ENCODE measurements around the gene GALNTL6.

The GALNTL6 gene

DNA sequence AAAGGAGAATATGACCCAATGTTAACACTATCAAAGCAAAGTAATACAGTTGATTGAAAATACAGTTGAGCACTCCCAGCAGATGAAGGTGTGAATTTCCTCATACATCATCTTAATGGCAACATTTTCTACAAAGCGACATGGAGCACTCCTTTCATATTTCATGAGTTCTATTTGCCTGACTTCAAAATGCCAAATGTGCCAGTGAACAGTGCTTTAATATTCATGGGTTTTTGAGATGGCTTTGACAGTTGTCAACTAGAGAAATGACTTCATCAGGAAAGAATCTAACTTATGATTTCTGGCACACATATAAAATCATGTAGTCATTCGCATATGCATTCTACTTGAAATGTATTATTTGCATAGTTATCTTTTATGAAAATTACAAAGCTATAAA lies 222.4 kb downstream of the GALNTL6 start:
- no peaks in the 10 kb centered on the region for H4K20me1 ChIP-seq (ENCODE audit: insufficient read depth, low read length, poor library complexity, severe bottlenecking)
- no peaks in the 10 kb centered on the region for H3K27me3 ChIP-seq (ENCODE audit: insufficient read depth, low read length, poor library complexity, severe bottlenecking)
- H2AFZ ChIP-seq (ENCODE audit: low read length): no peak overlapping the region
- H3K36me3 ChIP-seq (ENCODE audit: insufficient read depth, low read length): no peaks in the 10 kb centered on the region
- no peak overlapping the region for H3K4me2 ChIP-seq (ENCODE audit: low read depth, low read length, poor library complexity, severe bottlenecking)
- no peak overlapping the region for H3K4me3 ChIP-seq (ENCODE audit: low read length, poor library complexity, severe bottlenecking)
- H3K79me2 ChIP-seq (ENCODE audit: insufficient read depth, low read length): no peaks in the 10 kb centered on the region
- no peak overlapping the region for H3K9ac ChIP-seq (ENCODE audit: low read depth, low read length, poor library complexity, severe bottlenecking)
- H3K9me2 ChIP-seq (replicated peaks; ENCODE audit: low read depth, low read length): no peaks in the 10 kb centered on the region
- H3K9me3 ChIP-seq (ENCODE audit: insufficient read depth, low read depth, low read length): no peaks in the 10 kb centered on the region
- no peaks in the 10 kb centered on the region for H3F3A ChIP-seq (ENCODE audit: low read depth)
- TF ChIP-seq EZH2phosphoT487 (IDR thresholded peaks at IDR 0.05; ENCODE audit: borderline replicate concordance): no peak
- TF ChIP-seq, protein P1, sequence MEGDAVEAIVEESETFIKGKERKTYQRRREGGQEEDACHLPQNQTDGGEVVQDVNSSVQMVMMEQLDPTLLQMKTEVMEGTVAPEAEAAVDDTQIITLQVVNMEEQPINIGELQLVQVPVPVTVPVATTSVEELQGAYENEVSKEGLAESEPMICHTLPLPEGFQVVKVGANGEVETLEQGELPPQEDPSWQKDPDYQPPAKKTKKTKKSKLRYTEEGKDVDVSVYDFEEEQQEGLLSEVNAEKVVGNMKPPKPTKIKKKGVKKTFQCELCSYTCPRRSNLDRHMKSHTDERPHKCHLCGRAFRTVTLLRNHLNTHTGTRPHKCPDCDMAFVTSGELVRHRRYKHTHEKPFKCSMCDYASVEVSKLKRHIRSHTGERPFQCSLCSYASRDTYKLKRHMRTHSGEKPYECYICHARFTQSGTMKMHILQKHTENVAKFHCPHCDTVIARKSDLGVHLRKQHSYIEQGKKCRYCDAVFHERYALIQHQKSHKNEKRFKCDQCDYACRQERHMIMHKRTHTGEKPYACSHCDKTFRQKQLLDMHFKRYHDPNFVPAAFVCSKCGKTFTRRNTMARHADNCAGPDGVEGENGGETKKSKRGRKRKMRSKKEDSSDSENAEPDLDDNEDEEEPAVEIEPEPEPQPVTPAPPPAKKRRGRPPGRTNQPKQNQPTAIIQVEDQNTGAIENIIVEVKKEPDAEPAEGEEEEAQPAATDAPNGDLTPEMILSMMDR (conservative IDR thresholded peaks at IDR 0.05; ENCODE audit: low read length): no peak
- no peaks in the 10 kb centered on the region for H3K4me1 ChIP-seq (ENCODE audit: insufficient read depth, low read length, poor library complexity, severe bottlenecking)

DNA sequence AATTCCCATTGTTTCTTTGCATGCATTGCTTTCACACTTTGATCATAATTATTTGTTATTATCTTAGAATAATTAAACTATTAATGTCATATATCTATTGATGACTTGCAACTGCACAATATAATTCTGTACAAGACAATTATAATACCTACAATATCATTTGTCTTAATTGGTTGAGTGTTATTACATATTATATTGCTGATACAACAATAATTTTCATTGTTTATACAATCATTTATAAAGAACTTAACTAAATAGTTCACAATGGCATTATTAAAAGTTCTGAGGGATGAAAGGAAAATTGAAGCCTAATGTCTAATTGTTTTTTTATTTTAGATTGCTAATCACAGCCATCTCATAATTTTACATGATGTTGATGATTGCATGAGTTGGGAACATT lies 227.6 kb downstream of the GALNTL6 start:
- no peak overlapping the region for H3K4me3 ChIP-seq (ENCODE audit: low read length, poor library complexity, severe bottlenecking)
- H3K79me2 ChIP-seq (ENCODE audit: insufficient read depth, low read length): no peaks in the 10 kb centered on the region
- no peak overlapping the region for H2AFZ ChIP-seq (ENCODE audit: low read length)
- no peaks in the 10 kb centered on the region for H3K4me1 ChIP-seq (ENCODE audit: insufficient read depth, low read length, poor library complexity, severe bottlenecking)
- no peaks in the 10 kb centered on the region for H3K36me3 ChIP-seq (ENCODE audit: insufficient read depth, low read length)
- H3K27me3 ChIP-seq (ENCODE audit: insufficient read depth, low read length, poor library complexity, severe bottlenecking): no peaks in the 10 kb centered on the region
- H3K9me2 ChIP-seq (replicated peaks; ENCODE audit: low read depth, low read length): no peaks in the 10 kb centered on the region
- no peak overlapping the region for H3K9ac ChIP-seq (ENCODE audit: low read depth, low read length, poor library complexity, severe bottlenecking)
- no peaks in the 10 kb centered on the region for H4K20me1 ChIP-seq (ENCODE audit: insufficient read depth, low read length, poor library complexity, severe bottlenecking)
- no peaks in the 10 kb centered on the region for H3F3A ChIP-seq (ENCODE audit: low read depth)
- H3K4me2 ChIP-seq (ENCODE audit: low read depth, low read length, poor library complexity, severe bottlenecking): no peak overlapping the region
- TF ChIP-seq EZH2phosphoT487 (IDR thresholded peaks at IDR 0.05; ENCODE audit: borderline replicate concordance): no peak
- TF ChIP-seq, protein P1 (conservative IDR thresholded peaks at IDR 0.05; ENCODE audit: low read length): no peak
- no peaks in the 10 kb centered on the region for H3K9me3 ChIP-seq (ENCODE audit: insufficient read depth, low read depth, low read length)

- Histone ChIP-seq H3K79me2 (ENCODE audit: insufficient read depth, low read length) (no peaks in the 10 kb centered on the region), H3K4me3 (ENCODE audit: low read length, poor library complexity, severe bottlenecking) (no peak overlapping the region), H3K4me1 (ENCODE audit: insufficient read depth, low read length, poor library complexity, severe bottlenecking) (no peaks in the 10 kb centered on the region), H2AFZ (ENCODE audit: low read length) (no peak overlapping the region), H3K9ac (ENCODE audit: low read depth, low read length, poor library complexity, severe bottlenecking) (no peak overlapping the region), H3K36me3 (ENCODE audit: insufficient read depth, low read length) (no peaks in the 10 kb centered on the region), H3K9me2 (replicated peaks; ENCODE audit: low read depth, low read length) (no peaks in the 10 kb centered on the region), H4K20me1 (ENCODE audit: insufficient read depth, low read length, poor library complexity, severe bottlenecking) (no peaks in the 10 kb centered on the region), H3F3A (ENCODE audit: low read depth) (no peaks in the 10 kb centered on the region), H3K27me3 (ENCODE audit: insufficient read depth, low read length, poor library complexity, severe bottlenecking) (no peaks in the 10 kb centered on the region), H3K9me3 (ENCODE audit: insufficient read depth, low read depth, low read length) (no peaks in the 10 kb centered on the region), H3K4me2 (ENCODE audit: low read depth, low read length, poor library complexity, severe bottlenecking) (no peak overlapping the region)
- no peak for TF ChIP-seq EZH2phosphoT487 (IDR thresholded peaks at IDR 0.05; ENCODE audit: borderline replicate concordance)
- TF ChIP-seq, protein P1 (conservative IDR thresholded peaks at IDR 0.05; ENCODE audit: low read length): no peak
Measured at GRCh38 chr4:172042714-172043114, 229.5 kb downstream of the GALNTL6 start.
